Measurements from ENCODE around the gene STAG3. TPM values are rescaled to one million over a fixed set of nuclear protein-coding genes. Genes with fewer than 3 reads are reported as not detected.

Gene STAG3
- total RNA-seq, 1 experiment from 2014 or later, result 3.1 TPM

GRCh38 chr7:100130608-100131453 is 46.9 kb upstream of the STAG3 start:
- Mint-ChIP-seq H3K4me3 (peak overlapping the region in 1 of 2 experiments; percentile 23; a peak in 3 of 5 replicates), H3K27ac (no peak overlapping the region), H3K9me3 (no peaks in the 10 kb centered on the region), H3K4me1 (peaks cover 10 to 11% of the 10 kb centered on the region in 2 experiments), H3K27me3 (ENCODE audit: low read depth) (peaks cover 35% of the 10 kb centered on the region), H3K36me3 (ENCODE audit: insufficient read depth in 1 of 3, low read depth in 3 of 3) (no peaks in the 10 kb centered on the region)
- Histone ChIP-seq H3T11ph (ENCODE audit: low read length) (no peak overlapping the region), H4K91ac (ENCODE audit: insufficient read length, low read depth, low read length) (no peak overlapping the region), H3K4me1 (ENCODE audit: insufficient read depth, low read length) (peaks cover 4% of the 10 kb centered on the region; the same call in 1 of the 2 replicates), H2AK5ac (ENCODE audit: insufficient read length, low read length) (no peak overlapping the region), H3K9me3 (ENCODE audit: control insufficient read depth, low read depth, low read length) (no peaks in the 10 kb centered on the region), H3K27ac (ENCODE audit: insufficient read length, low read depth, low read length) (no peak overlapping the region), H4K20me1 (ENCODE audit: control insufficient read depth, insufficient read depth, insufficient read length) (no peaks in the 10 kb centered on the region), H3K14ac (ENCODE audit: insufficient read depth, low read length) (no peak overlapping the region; the same call in 1 of the 2 replicates), H3K9ac (ENCODE audit: extremely low read depth, insufficient read length, low read length) (no peak overlapping the region), H2BK12ac (ENCODE audit: insufficient read length, low read depth, low read length) (no peak overlapping the region), H2BK5ac (ENCODE audit: insufficient read length, low read length) (no peak overlapping the region), H3K4me2 (ENCODE audit: insufficient read depth, insufficient read length, low read length) (peak overlapping the region; percentile 45), H2BK120ac (ENCODE audit: low read depth, low read length, poor library complexity, severe bottlenecking) (no peak overlapping the region), H2BK20ac (ENCODE audit: low read depth, low read length, poor library complexity, severe bottlenecking) (no peak overlapping the region), H3K79me1 (ENCODE audit: insufficient read depth, low read depth, low read length, poor library complexity, severe bottlenecking) (no peaks in the 10 kb centered on the region), H3K23me2 (ENCODE audit: insufficient read length, low read depth, low read length, poor library complexity, severe bottlenecking) (peaks cover 15% of the 10 kb centered on the region), H3K27me3 (ENCODE audit: insufficient read depth, low read length) (no peaks in the 10 kb centered on the region; the same call in 1 of the 2 replicates), H2AFZ (ENCODE audit: low read length) (peak overlapping the region; percentile 7), H3K56ac (ENCODE audit: insufficient read length, low read depth, low read length) (no peak overlapping the region), H3K18ac (ENCODE audit: insufficient read length, low read depth, low read length) (no peak overlapping the region), H3K23ac (ENCODE audit: insufficient read length, low read depth, low read length) (no peak overlapping the region), H4K8ac (replicated peaks; ENCODE audit: insufficient read length, low read depth, low read length) (no peak overlapping the region), H3K79me2 (ENCODE audit: insufficient read depth, low read length) (no peaks in the 10 kb centered on the region), H4K5ac (ENCODE audit: insufficient read length, low read depth, low read length) (no peak overlapping the region), H2BK15ac (ENCODE audit: low read depth, low read length) (no peak overlapping the region), H3K4ac (ENCODE audit: low read depth, low read length) (no peak overlapping the region)
- TF ChIP-seq CTCF (conservative IDR thresholded peaks at IDR 0.05), result peak; percentile 97
- WGBS (ENCODE audit: extremely low coverage, insufficient read length, low lambda C conversion rate), result no CpG with 5 or more reads among the region's 24 CpGs
- peak; percentile 93 for DNase-seq

Data from H9 (cell line).